GM21723 (cell line): ENCODE data around the gene C1QTNF8.

Experiments
- ATAC-seq: cut with Tn5 transposase; IDR thresholded peaks from one replicate; pipeline ENCODE4 v1.9.1; 2021; ENCODE audit warnings: mild to moderate bottlenecking, moderate library complexity; ENCODE audit not compliant: unreplicated experiment

Gene C1QTNF8

DNA sequence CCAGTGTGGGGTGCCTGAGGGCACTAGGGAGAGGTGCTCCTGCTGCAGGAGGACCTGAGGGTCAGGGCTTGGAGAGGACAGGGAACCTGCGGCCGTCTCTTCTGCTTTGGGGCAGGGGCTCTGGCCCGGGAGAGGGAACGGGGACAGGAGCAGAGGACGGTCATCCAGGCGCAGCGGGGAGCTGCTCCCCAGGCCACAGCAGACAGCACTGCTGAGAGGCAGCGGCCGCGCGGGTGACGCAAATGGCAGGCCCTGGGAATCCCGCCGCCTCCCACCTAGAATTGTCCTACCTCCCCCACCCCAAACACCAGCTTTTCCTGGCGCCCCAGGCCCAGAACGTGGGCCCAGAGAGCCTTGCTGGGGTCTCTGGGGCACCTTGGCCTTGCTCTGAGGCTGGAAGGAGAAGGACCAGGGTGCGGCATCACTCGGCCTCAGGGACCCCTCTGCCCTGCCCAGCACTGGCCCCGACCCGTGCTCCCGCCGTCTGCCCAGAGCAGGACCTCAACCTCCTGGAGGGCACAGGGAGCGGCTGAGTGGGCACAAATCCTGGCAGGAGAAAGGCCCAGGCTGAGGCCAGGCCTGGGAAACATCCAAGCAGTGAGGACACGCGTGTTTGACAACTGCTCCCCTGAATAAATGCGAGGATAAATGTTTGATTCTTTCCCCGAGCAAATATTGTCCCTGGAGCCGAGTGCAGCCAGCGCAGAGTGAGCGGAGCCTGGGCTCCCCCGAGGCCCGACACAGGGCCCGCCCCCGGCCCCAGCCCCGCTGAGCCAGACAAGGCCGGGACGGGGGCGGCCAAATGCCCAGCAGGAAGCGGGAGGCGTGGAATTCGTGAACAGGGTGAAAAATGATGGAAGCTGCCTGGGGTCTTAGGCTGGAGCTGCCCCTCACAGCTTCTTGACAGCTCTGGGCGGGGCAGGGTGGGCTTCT is 15.0 kb downstream of the C1QTNF8 start:
- ATAC-seq, result no peak

DNA sequence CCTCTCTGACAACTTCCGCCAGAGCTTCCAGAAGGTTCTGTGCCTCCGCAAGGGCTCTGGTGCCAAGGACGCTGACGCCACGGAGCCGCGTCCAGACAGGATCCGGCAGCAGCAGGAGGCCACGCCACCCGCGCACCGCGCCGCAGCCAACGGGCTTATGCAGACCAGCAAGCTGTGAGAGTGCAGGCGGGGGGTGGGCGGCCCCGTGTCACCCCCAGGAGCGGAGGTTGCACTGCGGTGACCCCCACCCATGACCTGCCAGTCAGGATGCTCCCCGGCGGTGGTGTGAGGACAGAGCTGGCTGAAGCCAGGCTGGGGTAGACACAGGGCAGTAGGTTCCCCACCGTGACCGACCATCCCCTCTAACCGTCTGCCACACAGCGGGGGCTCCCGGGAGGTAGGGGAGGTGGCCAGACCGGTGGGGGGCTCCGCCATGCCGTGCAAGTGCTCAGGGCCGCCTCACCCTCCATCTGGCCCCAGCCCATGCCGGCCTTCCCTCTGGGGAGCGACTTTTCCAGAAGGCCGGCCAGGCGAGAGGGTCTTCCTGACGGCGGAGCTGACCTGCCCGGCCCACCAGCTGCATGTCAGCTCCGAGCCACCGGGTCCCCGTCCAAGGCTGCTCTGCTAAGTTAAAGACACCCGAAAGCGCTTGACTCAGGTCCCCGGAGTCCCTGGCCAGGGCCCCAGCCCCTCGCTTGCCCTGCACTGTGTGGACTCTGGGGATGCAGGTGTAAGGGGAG is 16.1 kb downstream of the C1QTNF8 start:
- ATAC-seq, result no peak

DNA sequence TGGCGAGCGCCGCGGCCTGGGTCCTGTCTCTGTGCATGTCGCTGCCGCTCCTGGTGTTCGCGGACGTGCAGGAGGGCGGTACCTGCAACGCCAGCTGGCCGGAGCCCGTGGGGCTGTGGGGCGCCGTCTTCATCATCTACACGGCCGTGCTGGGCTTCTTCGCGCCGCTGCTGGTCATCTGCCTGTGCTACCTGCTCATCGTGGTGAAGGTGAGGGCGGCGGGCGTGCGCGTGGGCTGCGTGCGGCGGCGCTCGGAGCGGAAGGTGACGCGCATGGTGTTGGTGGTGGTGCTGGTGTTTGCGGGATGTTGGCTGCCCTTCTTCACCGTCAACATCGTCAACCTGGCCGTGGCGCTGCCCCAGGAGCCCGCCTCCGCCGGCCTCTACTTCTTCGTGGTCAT is 16.7 kb downstream of the C1QTNF8 start:
- ATAC-seq, result no peak

DNA sequence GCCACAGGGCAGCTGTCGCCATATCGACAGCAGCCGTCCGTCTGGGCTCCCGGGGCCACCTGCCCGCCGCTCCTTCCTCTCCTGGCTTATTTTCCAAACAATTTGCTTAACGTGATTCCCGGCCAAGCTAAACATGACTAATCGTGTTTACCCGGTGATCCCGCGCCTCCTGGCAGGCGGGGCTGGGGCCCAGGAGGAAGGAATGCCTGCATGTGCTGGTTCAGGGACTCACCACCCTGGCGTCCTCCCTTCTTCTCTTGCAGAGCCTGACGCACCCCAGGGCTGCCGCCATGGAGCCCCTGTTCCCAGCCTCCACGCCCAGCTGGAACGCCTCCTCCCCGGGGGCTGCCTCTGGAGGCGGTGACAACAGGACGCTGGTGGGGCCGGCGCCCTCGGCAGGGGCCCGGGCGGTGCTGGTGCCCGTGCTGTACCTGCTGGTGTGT is 17.4 kb downstream of the C1QTNF8 start:
- ATAC-seq, result no peak

DNA sequence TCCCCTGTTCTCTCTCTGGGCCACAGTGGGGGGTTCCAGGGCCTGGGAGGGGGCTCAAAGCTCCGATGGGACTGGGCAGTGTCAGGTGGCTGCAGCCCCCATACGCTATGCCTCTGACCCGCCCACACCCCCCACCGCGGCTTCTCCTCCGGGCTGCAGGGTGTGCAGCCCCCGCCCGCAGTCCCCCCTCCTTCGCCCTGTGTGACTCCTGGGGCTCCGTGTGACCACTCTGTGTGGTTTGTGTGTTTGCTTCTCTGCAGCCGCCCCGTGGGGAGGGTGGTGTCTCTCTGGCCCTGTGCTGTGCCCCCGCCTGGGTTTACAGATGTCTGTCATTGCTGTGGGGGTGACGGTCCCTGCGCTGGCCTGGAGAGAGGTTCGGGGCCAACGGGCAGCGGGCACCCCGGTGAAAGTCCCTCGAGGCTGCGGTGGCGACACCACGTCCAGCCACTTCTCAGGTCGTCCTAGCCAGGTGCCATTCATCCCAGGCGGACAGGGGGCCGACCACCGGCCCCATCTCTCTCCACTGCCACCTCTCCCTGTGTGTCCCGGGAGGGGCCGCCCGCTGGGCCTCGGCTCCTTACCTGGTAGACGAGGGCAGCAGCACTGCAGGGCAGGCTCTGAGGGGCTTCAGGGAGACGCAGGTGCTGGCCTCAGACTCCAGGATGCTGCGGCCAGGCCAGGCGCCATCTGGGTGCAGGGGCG is 18.0 kb downstream of the C1QTNF8 start:
- no peak for ATAC-seq

DNA sequence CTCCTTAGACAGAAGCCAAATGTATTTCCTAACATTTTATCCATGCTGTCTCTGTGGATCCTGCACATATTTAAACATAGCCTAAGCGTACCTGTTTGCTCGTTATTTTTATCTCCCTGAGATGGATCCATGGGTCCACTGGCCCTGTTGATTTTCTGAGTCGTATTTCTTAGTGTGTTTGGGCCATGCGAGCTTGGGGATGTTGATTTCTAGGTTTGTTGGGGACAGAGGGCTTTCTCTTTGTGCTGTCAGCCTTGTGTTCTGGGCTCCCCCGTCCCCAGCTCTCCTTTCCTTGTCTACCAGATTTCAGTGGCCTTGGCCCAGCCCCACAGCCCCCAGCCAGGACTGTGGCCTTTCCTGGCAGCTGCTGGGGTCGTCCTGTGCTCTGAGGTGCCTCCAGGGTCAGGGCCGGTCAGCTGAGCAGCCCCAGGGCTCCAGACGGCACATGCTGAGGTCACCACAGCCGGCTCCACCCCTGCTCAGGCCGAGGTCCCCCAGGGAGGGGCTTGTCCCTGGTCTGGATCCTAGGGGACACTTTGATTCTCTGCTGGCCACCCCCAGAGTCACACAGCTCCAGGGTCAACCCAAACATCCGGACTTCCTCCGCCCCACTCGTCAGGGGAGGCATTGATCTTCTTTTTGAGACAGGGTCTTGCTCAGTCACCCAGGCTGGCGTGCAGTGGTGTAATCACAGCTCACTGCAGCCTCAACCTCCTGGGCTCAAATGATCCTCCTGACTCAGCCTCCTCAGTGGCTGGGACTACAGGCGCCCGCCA is 19.1 kb downstream of the C1QTNF8 start:
- ATAC-seq, result no peak

DNA sequence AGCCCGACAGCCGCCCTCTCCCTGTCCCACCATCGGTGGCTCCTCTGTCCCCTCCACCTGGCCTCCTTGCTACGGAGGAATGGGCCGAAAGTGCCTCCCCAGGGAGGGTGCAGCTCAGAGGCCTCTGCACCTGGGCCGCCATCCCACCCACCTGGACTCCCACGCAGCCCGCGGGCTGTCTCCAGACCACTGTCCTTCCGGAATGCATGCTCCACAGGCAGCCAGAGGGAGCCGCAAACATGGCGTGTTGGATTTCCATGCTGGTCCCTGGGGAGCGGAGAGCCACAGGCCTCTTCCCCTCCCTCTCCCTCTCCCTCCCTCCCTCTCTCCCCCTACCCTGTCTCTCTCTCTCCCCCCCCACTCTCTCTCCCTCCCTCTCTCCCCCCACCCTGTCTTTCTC is 20.5 kb downstream of the C1QTNF8 start:
- no peak for ATAC-seq

DNA sequence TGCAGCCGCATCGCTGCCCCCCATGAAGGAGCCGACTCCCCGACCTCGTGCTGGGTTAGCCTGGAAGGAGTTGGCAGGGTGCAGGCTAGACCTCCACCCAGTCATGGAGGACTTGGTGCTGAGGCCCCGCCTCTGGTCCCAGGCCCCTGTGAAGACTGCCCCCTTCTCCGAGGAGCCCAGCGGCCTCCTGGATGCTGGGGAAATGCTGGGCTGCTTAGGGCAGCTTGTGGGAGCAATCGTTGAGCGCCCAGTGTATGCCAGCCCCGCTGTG is 21.7 kb downstream of the C1QTNF8 start:
- no peak for ATAC-seq

DNA sequence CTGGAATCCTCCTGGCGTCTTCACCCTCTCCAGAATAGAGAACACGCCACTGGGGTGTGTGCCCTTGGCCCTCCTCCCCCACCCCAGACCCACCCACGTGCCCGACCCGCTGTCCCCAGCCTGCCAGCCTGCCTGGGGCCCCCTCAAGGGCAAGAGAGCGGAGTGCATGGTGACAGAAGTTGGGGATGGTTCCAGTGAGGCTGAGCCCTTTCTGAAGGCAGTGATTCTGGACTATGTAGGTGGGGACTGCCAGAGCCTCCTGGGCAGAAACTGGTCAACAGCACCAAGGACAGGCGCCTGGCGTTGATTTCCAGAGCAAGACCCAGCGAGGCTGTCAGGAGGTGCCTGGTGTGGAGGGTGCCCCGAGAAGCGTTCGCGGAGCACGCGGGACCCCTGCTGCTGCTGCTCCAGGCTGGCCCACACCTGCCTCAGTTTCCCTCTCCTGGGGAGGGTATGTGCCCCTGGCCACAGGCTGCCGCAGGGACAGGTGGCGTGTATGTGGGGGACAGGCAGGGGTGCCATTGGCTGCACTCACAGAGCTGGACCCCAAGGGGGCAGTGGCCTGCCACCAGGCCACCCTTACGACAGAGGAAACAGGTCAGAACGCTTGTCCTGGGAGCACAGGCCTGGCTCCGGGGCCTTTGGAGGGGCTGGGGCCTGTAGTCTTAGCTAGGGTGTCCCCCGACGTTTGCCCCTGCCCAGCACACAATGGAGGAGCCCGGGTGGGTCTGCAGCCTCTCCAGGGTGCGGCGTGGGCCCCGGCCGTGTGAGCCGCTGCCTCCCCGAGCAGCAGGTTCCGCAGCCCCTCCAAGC is 22.3 kb downstream of the C1QTNF8 start:
- ATAC-seq, result no peak

DNA sequence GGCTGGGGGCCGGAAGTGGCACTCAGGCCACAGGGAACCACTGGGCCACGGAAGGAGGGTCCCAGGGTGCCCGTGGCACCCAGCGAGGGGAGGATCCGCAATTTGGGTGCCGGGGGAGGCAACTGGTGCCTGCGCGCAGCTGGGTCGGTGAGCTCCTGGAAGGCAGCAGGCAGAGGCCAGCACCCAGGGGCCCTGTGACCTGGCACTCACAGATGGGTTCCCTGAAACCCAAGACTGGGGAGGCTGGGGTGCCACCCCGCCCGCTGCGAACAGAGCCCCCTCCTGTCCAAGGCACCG is 22.8 kb downstream of the C1QTNF8 start:
- ATAC-seq, result no peak

DNA sequence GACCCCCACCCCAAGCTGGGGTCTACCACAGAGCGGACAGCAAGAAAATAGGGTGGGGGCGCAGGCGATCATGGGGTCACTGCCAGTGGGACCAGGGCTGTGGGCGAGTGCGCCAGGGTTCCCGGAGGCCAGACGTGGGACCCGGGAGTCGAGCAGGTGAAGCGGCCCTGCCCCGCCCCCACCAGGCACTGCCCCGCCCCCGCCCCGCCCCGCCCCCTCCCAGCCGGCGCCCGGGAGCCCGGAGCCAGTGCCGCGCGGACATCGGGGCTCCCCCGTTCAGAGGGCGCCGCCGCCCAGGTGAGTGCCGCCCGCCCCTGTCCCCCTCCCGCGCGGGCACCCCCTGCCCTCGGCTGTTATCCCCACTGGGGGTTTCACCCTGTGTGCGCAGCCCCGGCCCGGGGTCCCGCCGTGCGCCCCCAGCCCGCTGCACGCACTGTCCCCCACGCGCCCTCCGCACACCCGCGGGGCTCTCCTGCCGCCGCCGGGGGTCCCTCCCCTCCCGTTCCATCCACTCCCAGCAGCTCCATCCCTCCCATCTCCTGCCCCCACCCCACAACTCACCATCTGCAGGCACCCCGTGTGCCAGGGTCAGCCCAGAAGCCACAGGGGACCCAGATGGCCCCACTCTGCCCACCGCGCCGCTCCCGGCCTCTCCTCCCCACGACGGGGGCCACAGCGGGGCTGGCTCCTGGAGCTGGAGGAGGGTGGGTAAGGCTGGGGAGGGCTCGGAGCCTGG is 23.4 kb downstream of the C1QTNF8 start, which contains the start of gene SSTR5:
SSTR5 (plus strand) TSS at position 222 of the 736 bp plus-strand sequence. CDS start 6,122 bp downstream, outside the sequence.
- no peak for ATAC-seq

DNA sequence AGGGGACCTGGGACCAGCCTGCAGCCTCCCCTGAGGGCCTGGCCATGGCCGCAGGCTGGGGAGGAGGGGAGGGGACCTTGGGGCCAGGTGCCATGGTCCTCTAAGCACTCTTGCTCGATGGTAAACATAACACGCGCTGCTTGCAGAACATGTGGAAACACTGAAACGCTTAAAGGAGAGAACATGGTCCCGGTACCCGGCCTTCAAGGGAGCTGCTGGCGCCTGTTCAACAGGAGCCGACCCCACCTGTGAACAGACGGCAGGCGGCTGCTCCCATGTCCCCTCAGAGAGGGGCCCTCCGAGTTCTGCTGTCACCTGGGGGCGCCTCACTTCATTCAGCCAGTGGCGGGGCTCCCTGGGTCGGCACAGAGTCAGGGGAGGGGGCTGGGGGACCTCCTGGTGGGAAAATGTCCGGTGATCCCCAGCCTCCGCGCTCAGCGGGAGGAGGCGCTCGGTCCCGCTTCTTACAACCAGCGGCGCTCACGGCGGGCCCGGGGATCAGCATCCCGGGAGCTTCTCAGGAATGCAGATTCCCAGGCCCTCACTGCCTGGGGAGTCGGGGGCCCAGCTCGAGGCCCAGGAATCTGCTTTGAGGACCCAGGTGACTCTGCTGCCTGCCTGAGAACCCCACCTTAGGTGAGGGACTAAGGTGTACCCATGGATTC is 24.4 kb downstream of the C1QTNF8 start:
- ATAC-seq, result no peak

DNA sequence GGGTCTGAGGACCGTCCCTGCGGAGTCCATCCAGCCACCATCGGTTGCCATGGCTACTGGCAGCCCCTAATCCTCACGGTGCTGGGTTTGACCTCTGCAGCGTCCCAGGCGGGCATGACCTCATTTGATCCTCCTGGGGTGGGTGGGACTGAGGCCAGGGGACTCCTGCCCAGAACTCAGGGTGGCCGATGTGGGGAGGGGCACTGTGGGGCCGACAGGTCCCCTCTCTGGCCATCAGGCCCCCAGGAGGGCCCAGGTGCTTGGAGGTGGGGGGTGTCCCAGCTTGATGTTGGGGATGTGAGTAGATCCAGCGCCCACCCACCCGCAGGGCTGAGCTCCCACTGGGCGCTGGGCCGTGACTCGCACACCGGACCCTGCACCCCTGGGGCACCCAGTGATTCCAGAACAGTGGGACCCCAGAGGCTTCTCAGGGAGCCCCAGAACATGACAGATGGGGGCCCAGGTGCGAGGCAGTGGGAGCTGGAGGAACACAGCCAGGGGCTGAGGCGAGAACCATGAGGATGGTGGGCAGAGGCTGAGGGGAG is 25.1 kb downstream of the C1QTNF8 start:
- ATAC-seq, result no peak

DNA sequence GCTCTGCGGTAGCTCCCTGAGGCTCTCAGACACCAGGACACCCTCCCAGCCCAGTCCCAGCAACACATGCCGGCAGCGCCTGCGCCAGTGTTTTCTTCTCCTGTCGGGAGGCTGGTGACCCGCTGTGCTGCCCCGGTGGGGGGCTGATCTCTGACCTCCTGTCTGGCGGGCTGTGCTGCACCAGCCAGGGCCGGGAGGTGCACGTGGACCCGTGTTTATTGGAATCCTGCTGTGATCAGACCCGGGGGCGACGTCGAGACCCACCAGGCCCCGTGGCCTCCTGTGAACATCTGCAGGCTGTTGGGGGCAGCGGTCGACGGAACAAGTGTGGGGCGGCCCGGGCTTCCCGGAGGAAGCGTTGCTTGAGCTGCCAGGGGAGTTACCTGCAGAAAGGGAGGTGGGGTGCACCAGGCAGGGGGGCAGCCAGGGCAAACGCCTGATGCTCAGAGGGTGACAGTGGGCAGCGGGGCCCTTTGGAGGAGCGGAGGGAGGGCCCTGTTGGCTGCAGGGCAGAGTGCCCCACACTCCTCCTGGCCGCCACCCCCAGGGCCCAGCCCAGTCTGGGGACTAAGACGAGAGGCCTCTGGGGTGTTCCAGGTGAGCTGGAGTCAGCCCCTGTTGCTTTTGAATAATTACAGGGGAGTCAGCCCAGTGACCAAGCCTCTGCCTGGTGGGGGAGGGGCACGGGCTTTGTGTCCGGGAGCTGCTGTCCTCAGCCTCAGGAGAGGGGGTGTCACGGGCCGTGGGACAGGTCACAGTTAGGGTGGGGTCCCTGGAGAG is 25.8 kb downstream of the C1QTNF8 start:
- no peak for ATAC-seq

DNA sequence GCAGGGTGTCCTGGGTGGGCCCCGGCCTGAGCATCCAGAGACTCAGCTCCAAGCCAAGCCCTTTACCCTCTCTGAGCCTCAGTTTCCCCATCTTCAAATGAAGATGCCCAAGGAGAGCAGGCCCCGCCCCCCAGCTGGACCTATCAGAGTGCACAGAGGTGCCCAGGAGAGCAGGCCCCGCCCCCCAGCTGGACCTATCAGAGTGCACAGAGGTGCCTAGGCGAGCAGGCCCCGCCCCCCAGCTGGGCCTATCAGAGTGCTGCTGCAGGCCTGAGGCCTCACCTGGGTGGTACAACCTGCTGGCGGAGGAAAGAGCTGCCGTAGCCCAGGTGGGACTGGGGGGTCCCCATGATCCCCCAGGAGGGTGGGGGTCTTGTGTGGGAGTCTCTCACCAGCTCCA is 26.9 kb downstream of the C1QTNF8 start:
- no peak for ATAC-seq

DNA sequence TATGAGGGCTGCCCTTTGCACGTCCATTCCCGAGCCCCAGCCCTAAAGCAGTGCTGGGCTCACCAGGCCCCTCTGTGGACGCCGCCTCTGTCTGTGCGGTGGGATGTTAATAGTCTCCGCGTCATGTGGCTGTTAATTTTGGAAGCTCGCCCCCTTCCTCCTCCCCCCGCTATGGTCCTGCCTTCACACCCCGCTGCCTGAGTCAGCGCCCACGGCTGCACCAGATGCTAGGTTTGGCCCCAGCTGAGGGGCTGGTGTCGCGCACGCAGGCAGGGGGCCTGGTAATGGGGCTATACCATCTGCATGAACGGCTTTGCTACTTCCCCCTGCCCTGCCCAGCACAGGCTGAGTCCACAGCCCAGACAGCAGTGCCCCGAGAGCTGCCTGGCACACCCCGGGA is 27.6 kb downstream of the C1QTNF8 start:
- no peak for ATAC-seq

DNA sequence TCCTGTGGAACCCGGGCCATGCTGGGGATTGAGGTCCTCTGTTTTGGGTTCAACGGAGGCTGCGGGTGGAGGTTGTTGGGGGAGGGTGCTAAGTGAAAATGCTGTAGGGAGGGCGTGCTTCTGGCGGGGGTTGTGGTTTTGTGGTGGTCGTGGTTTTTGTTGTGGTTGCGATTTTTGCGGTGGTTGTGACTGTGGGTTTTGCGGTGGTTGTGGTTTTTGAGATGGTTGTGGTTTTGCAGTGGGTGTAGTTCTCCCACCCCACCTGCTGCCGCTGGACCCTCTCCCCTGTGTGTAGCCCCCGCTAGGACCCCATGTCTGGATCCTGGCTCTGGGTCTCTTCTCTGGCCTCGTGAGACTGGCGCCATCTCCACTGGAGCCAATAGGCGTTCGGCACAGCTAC is 28.4 kb downstream of the C1QTNF8 start:
- no peak for ATAC-seq

DNA sequence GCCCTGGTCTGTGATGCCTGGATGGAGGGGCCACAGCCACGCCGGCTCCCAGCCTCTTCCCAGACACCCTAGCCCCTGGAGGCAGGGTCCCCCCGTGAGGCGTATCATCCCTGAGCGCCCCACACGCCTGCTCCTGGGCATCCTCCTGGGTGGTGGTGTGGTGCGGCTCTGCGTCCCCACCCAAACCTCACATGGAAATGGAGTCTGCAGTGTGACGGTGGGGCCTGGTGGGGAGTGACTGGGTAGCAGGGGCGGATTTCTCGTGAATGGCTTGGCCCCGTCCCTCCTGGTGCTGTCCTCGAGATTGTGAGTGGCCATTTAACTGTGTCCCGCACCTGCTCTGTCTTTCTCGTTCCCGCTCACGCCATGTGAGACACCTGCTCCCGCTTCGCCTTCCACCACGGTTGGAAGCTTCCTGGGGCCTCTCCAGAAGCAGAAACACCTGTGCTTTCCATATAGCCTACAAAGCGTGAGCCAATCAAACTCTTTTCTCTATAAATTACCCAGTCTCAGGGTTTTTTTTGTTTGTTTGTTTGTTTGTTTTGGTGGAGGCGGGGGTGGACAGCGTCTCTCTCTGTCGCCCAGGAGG is 29.4 kb downstream of the C1QTNF8 start:
- no peak for ATAC-seq
